GM23338 (cell line): ENCODE results near the gene DDB1. TPM values are rescaled to one million over a fixed set of nuclear protein-coding genes. Genes with fewer than 3 reads are reported as not detected.

ENCODE experiments used
- ATAC-seq: fragments of 200-7000 bp; cut with Tn5 transposase; 3 replicates; pipeline ENCODE4 v1.9.1; 2020
- DNase-seq: peaks from one replicate; pipeline ENCODE4 v3.0.0-alpha.2; 2015; ENCODE audit warnings: low spot score
- H2AFZ ChIP-seq: fragments of 200-600 bp; sonication (generic); 2 replicates; pipeline ENCODE4 v1.8.0; 2016; ENCODE audit warnings: antibody characterized with exemption, mild to moderate bottlenecking, moderate library complexity
- H3F3A ChIP-seq: fragments of 200-600 bp; sonication (generic); replicated peaks from 2 replicates; pipeline ENCODE4 v1.8.0; 2017; ENCODE audit warnings: antibody characterized with exemption, mixed run types, low read depth
- H3K27ac ChIP-seq: fragments of 200-600 bp; sonication (generic); 2 replicates; pipeline ENCODE4 v1.6.1; 2016; ENCODE audit warnings: low read depth
- H3K27me3 ChIP-seq: fragments of 200-600 bp; sonication (generic); 2 replicates; pipeline ENCODE4 v1.8.0; 2016; ENCODE audit warnings: mild to moderate bottlenecking, mixed run types, moderate library complexity; ENCODE audit not compliant: insufficient read depth
- H3K36me3 ChIP-seq: fragments of 200-600 bp; sonication (generic); 2 replicates; pipeline ENCODE4 v1.8.0; 2016; ENCODE audit warnings: mild to moderate bottlenecking; ENCODE audit not compliant: insufficient read depth
- H3K4me1 ChIP-seq: fragments of 200-600 bp; sonication (generic); 2 replicates; pipeline ENCODE4 v1.8.0; 2016; ENCODE audit warnings: mild to moderate bottlenecking, moderate library complexity; ENCODE audit not compliant: insufficient read depth
- H3K4me2 ChIP-seq: fragments of 200-600 bp; sonication (generic); 2 replicates; pipeline ENCODE4 v1.7.1; 2017; ENCODE audit warnings: mixed run types
- H3K4me3 ChIP-seq: fragments of 200-600 bp; sonication (generic); 2 replicates; pipeline ENCODE4 v1.6.1; 2016; ENCODE audit warnings: mixed run types
- H3K79me2 ChIP-seq: fragments of 200-600 bp; sonication (generic); replicated peaks from 2 replicates; pipeline ENCODE4 v1.8.0; 2017; ENCODE audit warnings: mild to moderate bottlenecking; ENCODE audit not compliant: insufficient read depth
- H3K9me2 ChIP-seq: fragments of 200-600 bp; sonication (generic); 2 replicates; pipeline ENCODE4 v1.8.0; 2017; ENCODE audit not compliant: insufficient read depth
- H4K20me1 ChIP-seq: fragments of 200-600 bp; sonication (generic); replicated peaks from 2 replicates; pipeline ENCODE4 v1.8.0; 2017; ENCODE audit warnings: mild to moderate bottlenecking; ENCODE audit not compliant: insufficient read depth
- H3K27ac Mint-ChIP-seq: 2 replicates; pipeline ENCODE4 v1.8.0; 2020; ENCODE audit warnings: inconsistent platforms, mild to moderate bottlenecking, moderate library complexity, mixed read lengths
- H3K27me3 Mint-ChIP-seq: 3 replicates; pipeline ENCODE4 v1.8.0; 2022; ENCODE audit warnings: low read depth, mild to moderate bottlenecking, moderate library complexity, mixed read lengths, inconsistent platforms; ENCODE audit not compliant: insufficient read depth, poor library complexity
- H3K36me3 Mint-ChIP-seq: 3 replicates; pipeline ENCODE4 v1.8.0; 2021; ENCODE audit warnings: low read depth, mild to moderate bottlenecking, inconsistent platforms, moderate library complexity, mixed read lengths
- H3K4me1 Mint-ChIP-seq: 3 replicates; pipeline ENCODE4 v1.8.0; 2020; ENCODE audit warnings: mild to moderate bottlenecking, inconsistent platforms, mixed read lengths
- H3K4me3 Mint-ChIP-seq: 3 replicates; pipeline ENCODE4 v1.8.0; 2021; ENCODE audit warnings: moderate library complexity, mild to moderate bottlenecking, inconsistent platforms, mixed read lengths
- H3K9me3 Mint-ChIP-seq: 3 replicates; pipeline ENCODE4 v1.8.0; 2020; ENCODE audit warnings: moderate library complexity, mild to moderate bottlenecking, inconsistent platforms, mixed read lengths
- CREB1 ChIP-seq: fragments of 250-450 bp; sonication (Bioruptor Pico); IDR thresholded peaks from 2 replicates; pipeline ENCODE4 v1.5.0; 2020; ENCODE audit warnings: low read depth, mild to moderate bottlenecking, moderate library complexity
- CTCF ChIP-seq, 2 experiments: fragments of 200-600 bp in 1 of 2; sonication (generic) in 1 of 2; conservative IDR thresholded peaks; 2 replicates each; pipeline versions ENCODE4 v1.5.1 to v1.6.1; 2016 to 2017; ENCODE audit warnings: antibody characterized with exemption in 2 of 2, low read depth in 2 of 2, mild to moderate bottlenecking in 2 of 2, moderate library complexity in 1 of 2
- EZH2phosphoT487 ChIP-seq: fragments of 200-600 bp; sonication (generic); IDR thresholded peaks from one replicate; pipeline ENCODE4 v1.8.1; 2018; ENCODE audit warnings: antibody characterized with exemption; ENCODE audit not compliant: unreplicated experiment
- NANOG ChIP-seq: IDR thresholded peaks from 2 replicates; pipeline ENCODE4 v1.6.1; 2016; ENCODE audit warnings: antibody characterized with exemption, borderline replicate concordance
- STAT1 ChIP-seq: IDR thresholded peaks from one replicate; pipeline ENCODE4 v1.6.1; 2016; ENCODE audit warnings: antibody characterized with exemption; ENCODE audit not compliant: unreplicated experiment
- ZNF114 ChIP-seq: fragments of 250-450 bp; sonication (Bioruptor Pico); IDR thresholded peaks from 2 replicates; pipeline ENCODE4 v1.5.0; 2020; ENCODE audit warnings: mild to moderate bottlenecking, moderate library complexity
- ZNF331 ChIP-seq: fragments of 250-450 bp; sonication (Bioruptor Pico); IDR thresholded peaks from 2 replicates; pipeline ENCODE4 v1.5.0; 2020; ENCODE audit warnings: low read depth, mild to moderate bottlenecking, moderate library complexity
- polyA plus RNA-seq: library from polyadenylated mRNA; unstranded; fragments of >200 nt; fragmentation: Nextera tagmentation; extraction: Ambion mirVana; gene quantifications from 2 replicates; pipeline ENCODE4 v1.2.1, GENCODE V29; 2016
- total RNA-seq: library from RNA; depleted of rRNA; stranded (reverse); fragments of >200 nt; shearing (Covaris generic); gene quantifications from 2 replicates; pipeline ENCODE4 v1.2.3, GENCODE V29; 2014
- TF ChIP-seq, protein P1 (sequence below): IDR thresholded peaks from one replicate; pipeline ENCODE4 v1.6.1; 2018; ENCODE audit warnings: antibody characterized with exemption; ENCODE audit not compliant: unreplicated experiment
- TF ChIP-seq, protein P2 (sequence below): fragments of 250-450 bp; sonication (Bioruptor Pico); IDR thresholded peaks from 2 replicates; pipeline ENCODE4 v1.5.0; 2020; ENCODE audit warnings: mild to moderate bottlenecking, moderate library complexity

DDB1 gene
- total and polyA plus RNA-seq, 2 experiments from 2014 or later = 102 to 282 TPM

GRCh38 chr11:61369372-61370348, 36.8 kb upstream of the DDB1 start:
- peaks cover 3% of the 10 kb centered on the region; the same call in 1 of the 2 replicates for H3F3A ChIP-seq
- H3K9me2 ChIP-seq = no peaks in the 10 kb centered on the region
- no peak overlapping the region for H3K4me2 ChIP-seq
- Mint-ChIP-seq H3K4me1 (no peaks in the 10 kb centered on the region), H3K4me3 (no peak overlapping the region), H3K9me3 (peaks cover 42% of the 10 kb centered on the region), H3K27me3 (peaks cover 5% of the 10 kb centered on the region), H3K36me3 (peaks cover 92% of the 10 kb centered on the region), H3K27ac (no peak overlapping the region)
- H3K79me2 ChIP-seq = no peaks in the 10 kb centered on the region
- H4K20me1 ChIP-seq = peaks cover 5% of the 10 kb centered on the region
- TF ChIP-seq STAT1 (no peak), EZH2phosphoT487 (no peak)
- H3K36me3 ChIP-seq = peaks cover 59% of the 10 kb centered on the region
- ATAC-seq = no peak
- DNase-seq = no peak
- no peaks in the 10 kb centered on the region for H3K4me1 ChIP-seq
- no peak overlapping the region for H3K27ac ChIP-seq
- H3K27me3 ChIP-seq = no peaks in the 10 kb centered on the region
- no peak overlapping the region for H3K4me3 ChIP-seq
- no peak overlapping the region for H2AFZ ChIP-seq

DNA sequence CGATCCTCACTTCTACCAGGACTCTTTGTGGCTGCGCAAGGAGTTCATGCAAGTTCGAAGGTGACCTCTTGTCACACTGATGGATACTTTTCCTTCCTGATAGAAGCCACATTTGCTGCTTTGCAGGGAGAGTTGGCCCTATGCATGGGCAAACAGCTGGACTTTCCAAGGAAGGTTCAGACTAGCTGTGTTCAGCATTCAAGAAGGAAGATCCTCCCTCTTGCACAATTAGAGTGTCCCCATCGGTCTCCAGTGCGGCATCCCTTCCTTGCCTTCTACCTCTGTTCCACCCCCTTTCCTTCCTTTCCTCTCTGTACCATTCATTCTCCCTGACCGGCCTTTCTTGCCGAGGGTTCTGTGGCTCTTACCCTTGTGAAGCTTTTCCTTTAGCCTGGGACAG, 35.7 kb upstream of the DDB1 start:
- DNase-seq = no peak
- no peak overlapping the region for H3K4me2 ChIP-seq
- TF ChIP-seq STAT1 = no peak
- no peak for TF ChIP-seq CTCF (conservative IDR thresholded peaks at IDR 0.05; ENCODE audit: low read depth in 2 of 2)
- TF ChIP-seq, protein P1, sequence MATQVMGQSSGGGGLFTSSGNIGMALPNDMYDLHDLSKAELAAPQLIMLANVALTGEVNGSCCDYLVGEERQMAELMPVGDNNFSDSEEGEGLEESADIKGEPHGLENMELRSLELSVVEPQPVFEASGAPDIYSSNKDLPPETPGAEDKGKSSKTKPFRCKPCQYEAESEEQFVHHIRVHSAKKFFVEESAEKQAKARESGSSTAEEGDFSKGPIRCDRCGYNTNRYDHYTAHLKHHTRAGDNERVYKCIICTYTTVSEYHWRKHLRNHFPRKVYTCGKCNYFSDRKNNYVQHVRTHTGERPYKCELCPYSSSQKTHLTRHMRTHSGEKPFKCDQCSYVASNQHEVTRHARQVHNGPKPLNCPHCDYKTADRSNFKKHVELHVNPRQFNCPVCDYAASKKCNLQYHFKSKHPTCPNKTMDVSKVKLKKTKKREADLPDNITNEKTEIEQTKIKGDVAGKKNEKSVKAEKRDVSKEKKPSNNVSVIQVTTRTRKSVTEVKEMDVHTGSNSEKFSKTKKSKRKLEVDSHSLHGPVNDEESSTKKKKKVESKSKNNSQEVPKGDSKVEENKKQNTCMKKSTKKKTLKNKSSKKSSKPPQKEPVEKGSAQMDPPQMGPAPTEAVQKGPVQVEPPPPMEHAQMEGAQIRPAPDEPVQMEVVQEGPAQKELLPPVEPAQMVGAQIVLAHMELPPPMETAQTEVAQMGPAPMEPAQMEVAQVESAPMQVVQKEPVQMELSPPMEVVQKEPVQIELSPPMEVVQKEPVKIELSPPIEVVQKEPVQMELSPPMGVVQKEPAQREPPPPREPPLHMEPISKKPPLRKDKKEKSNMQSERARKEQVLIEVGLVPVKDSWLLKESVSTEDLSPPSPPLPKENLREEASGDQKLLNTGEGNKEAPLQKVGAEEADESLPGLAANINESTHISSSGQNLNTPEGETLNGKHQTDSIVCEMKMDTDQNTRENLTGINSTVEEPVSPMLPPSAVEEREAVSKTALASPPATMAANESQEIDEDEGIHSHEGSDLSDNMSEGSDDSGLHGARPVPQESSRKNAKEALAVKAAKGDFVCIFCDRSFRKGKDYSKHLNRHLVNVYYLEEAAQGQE = no peak
- TF ChIP-seq ZNF331 (CRISPR knock-in tag) = no peak
- TF ChIP-seq, protein P2, sequence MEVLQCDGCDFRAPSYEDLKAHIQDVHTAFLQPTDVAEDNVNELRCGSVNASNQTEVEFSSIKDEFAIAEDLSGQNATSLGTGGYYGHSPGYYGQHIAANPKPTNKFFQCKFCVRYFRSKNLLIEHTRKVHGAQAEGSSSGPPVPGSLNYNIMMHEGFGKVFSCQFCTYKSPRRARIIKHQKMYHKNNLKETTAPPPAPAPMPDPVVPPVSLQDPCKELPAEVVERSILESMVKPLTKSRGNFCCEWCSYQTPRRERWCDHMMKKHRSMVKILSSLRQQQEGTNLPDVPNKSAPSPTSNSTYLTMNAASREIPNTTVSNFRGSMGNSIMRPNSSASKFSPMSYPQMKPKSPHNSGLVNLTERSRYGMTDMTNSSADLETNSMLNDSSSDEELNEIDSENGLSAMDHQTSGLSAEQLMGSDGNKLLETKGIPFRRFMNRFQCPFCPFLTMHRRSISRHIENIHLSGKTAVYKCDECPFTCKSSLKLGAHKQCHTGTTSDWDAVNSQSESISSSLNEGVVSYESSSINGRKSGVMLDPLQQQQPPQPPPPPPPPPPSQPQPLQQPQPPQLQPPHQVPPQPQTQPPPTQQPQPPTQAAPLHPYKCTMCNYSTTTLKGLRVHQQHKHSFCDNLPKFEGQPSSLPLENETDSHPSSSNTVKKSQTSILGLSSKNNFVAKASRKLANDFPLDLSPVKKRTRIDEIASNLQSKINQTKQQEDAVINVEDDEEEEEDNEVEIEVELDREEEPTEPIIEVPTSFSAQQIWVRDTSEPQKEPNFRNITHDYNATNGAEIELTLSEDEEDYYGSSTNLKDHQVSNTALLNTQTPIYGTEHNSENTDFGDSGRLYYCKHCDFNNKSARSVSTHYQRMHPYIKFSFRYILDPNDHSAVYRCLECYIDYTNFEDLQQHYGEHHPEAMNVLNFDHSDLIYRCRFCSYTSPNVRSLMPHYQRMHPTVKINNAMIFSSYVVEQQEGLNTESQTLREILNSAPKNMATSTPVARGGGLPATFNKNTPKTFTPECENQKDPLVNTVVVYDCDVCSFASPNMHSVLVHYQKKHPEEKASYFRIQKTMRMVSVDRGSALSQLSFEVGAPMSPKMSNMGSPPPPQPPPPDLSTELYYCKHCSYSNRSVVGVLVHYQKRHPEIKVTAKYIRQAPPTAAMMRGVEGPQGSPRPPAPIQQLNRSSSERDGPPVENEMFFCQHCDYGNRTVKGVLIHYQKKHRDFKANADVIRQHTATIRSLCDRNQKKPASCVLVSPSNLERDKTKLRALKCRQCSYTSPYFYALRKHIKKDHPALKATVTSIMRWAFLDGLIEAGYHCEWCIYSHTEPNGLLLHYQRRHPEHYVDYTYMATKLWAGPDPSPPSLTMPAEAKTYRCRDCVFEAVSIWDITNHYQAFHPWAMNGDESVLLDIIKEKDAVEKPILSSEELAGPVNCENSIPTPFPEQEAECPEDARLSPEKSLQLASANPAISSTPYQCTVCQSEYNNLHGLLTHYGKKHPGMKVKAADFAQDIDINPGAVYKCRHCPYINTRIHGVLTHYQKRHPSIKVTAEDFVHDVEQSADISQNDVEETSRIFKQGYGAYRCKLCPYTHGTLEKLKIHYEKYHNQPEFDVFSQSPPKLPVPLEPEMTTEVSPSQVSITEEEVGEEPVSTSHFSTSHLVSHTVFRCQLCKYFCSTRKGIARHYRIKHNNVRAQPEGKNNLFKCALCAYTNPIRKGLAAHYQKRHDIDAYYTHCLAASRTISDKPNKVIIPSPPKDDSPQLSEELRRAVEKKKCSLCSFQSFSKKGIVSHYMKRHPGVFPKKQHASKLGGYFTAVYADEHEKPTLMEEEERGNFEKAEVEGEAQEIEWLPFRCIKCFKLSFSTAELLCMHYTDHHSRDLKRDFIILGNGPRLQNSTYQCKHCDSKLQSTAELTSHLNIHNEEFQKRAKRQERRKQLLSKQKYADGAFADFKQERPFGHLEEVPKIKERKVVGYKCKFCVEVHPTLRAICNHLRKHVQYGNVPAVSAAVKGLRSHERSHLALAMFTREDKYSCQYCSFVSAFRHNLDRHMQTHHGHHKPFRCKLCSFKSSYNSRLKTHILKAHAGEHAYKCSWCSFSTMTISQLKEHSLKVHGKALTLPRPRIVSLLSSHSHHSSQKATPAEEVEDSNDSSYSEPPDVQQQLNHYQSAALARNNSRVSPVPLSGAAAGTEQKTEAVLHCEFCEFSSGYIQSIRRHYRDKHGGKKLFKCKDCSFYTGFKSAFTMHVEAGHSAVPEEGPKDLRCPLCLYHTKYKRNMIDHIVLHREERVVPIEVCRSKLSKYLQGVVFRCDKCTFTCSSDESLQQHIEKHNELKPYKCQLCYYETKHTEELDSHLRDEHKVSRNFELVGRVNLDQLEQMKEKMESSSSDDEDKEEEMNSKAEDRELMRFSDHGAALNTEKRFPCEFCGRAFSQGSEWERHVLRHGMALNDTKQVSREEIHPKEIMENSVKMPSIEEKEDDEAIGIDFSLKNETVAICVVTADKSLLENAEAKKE = no peak
- no peak for TF ChIP-seq CREB1 (CRISPR knock-in tag)
- no peak for TF ChIP-seq NANOG
- no peak for TF ChIP-seq ZNF114

More for the DNA sequence above, 35.7 kb upstream of the DDB1 start:
- Mint-ChIP-seq H3K36me3 (peaks cover 93% of the 10 kb centered on the region), H3K27me3 (peaks cover 5% of the 10 kb centered on the region), H3K4me3 (no peak overlapping the region; the same call in 2 of the 3 replicates), H3K9me3 (peaks cover 31% of the 10 kb centered on the region), H3K4me1 (peaks cover 2% of the 10 kb centered on the region; the same call in 1 of the 3 replicates), H3K27ac (no peak overlapping the region)
- Histone ChIP-seq H3K36me3 (peaks cover 53% of the 10 kb centered on the region), H3K4me1 (no peaks in the 10 kb centered on the region), H4K20me1 (peaks cover 9% of the 10 kb centered on the region), H3K27ac (no peak overlapping the region), H3K79me2 (peaks cover 7% of the 10 kb centered on the region), H3K4me3 (no peak overlapping the region), H3K27me3 (no peaks in the 10 kb centered on the region), H3F3A (peaks cover 8% of the 10 kb centered on the region; the same call in 1 of the 2 replicates), H2AFZ (no peak overlapping the region), H3K9me2 (no peaks in the 10 kb centered on the region)
- no peak for ATAC-seq
